C4-2B (cell line): ENCODE measurements around the gene TRAF2.

Experiments used
- H3K27ac ChIP-seq: fragments of 450-650 bp; 2 replicates; pipeline ENCODE4 v1.5.1; 2017
- CTCF ChIP-seq: fragments of 450-650 bp; conservative IDR thresholded peaks from 2 replicates; pipeline ENCODE4 v1.5.1; 2017; ENCODE audit warnings: mild to moderate bottlenecking
- ZFX ChIP-seq: fragments of 450-650 bp; IDR thresholded peaks from 2 replicates; pipeline ENCODE4 v1.6.1; 2017

Gene TRAF2

GRCh38 chr9:136921307-136921706, 35.0 kb downstream of the TRAF2 start:
- TF ChIP-seq CTCF: no peak
- no peak for TF ChIP-seq ZFX
- no peak overlapping the region for H3K27ac ChIP-seq

GRCh38 chr9:136921718-136922117, 35.4 kb downstream of the TRAF2 start:
- TF ChIP-seq ZFX (no peak), CTCF (no peak)
- H3K27ac ChIP-seq: no peak overlapping the region

GRCh38 chr9:136922540-136922939, 36.2 kb downstream of the TRAF2 start:
- H3K27ac ChIP-seq: no peak overlapping the region
- TF ChIP-seq CTCF (no peak), ZFX (no peak)

- H3K27ac ChIP-seq: no peak overlapping the region
Observed at GRCh38 chr9:136923881-136924280, 37.6 kb downstream of the TRAF2 start.

GRCh38 chr9:136925414-136926153, 39.3 kb downstream of the TRAF2 start:
- TF ChIP-seq CTCF: no peak
- no peak for TF ChIP-seq ZFX
- no peak overlapping the region for H3K27ac ChIP-seq

More at GRCh38 chr9:136923881-136924280, 37.6 kb downstream of the TRAF2 start:
- TF ChIP-seq CTCF (no peak), ZFX (no peak)

- TF ChIP-seq CTCF (no peak), ZFX (no peak)
- H3K27ac ChIP-seq: no peak overlapping the region
Observed at GRCh38 chr9:136926154-136926704, 39.9 kb downstream of the TRAF2 start.

- TF ChIP-seq CTCF (no peak), ZFX (no peak)
Observed at GRCh38 chr9:136926749-136927148, 40.4 kb downstream of the TRAF2 start.

More at GRCh38 chr9:136926749-136927148, 40.4 kb downstream of the TRAF2 start:
- H3K27ac ChIP-seq: no peak overlapping the region
